Myocyte (in vitro differentiated cells): ENCODE data around the gene LBX1. TPM values are rescaled to one million over a fixed set of nuclear protein-coding genes. Genes with fewer than 3 reads are reported as not detected.

Experiments used
- DNase-seq: peaks from one replicate; pipeline ENCODE4 v3.0.0-alpha.2; 2012; ENCODE audit warnings: low read depth
- polyA plus RNA-seq: library from polyadenylated mRNA; unstranded; fragments of >200 nt; gene quantifications from one replicate; pipeline ENCODE4 v1.2.1, GENCODE V29; 2012; ENCODE audit warnings: missing spikeins
- total RNA-seq: library from RNA; depleted of rRNA; stranded (reverse); fragments of >200 nt; gene quantifications from 2 replicates; pipeline ENCODE4 v1.2.3, GENCODE V29; 2014

The LBX1 gene
- 11.7 and 14.1 TPM in 2 replicates for total RNA-seq
- polyA plus RNA-seq: 2.2 TPM

- DNase-seq: peak; percentile 63
These were observed at the start of gene LBX1 for GRCh38 chr10:101229266-101230182. TSS of gene LBX1 (minus strand) at chr10:101229463. CDS start at chr10:101228815, 648 bp downstream.

- DNase-seq: no peak
These were observed 44.5 kb upstream of the LBX1 start for GRCh38 chr10:101273741-101274140.

- DNase-seq: peak; percentile 53
These were observed 44.1 kb upstream of the LBX1 start for GRCh38 chr10:101273330-101273729.

GRCh38 chr10:101272229-101272868, 43.1 kb upstream of the LBX1 start:
- peak; percentile 84 for DNase-seq

- no peak for DNase-seq
These were observed 41.5 kb upstream of the LBX1 start for GRCh38 chr10:101270763-101271162.

- DNase-seq: no peak
These were observed 38.5 kb upstream of the LBX1 start for GRCh38 chr10:101267776-101268175.

GRCh38 chr10:101267290-101267680, 38.0 kb upstream of the LBX1 start:
- DNase-seq: no peak

- DNase-seq: no peak
These were observed 37.4 kb upstream of the LBX1 start for GRCh38 chr10:101266381-101267289.

- DNase-seq: no peak
These were observed 34.0 kb upstream of the LBX1 start for GRCh38 chr10:101263150-101263752.

GRCh38 chr10:101262147-101262546, 32.9 kb upstream of the LBX1 start:
- no peak for DNase-seq

GRCh38 chr10:101261702-101262101, 32.4 kb upstream of the LBX1 start:
- no peak for DNase-seq

GRCh38 chr10:101260764-101261481, 31.7 kb upstream of the LBX1 start:
- DNase-seq: no peak

GRCh38 chr10:101258179-101258885, 29.1 kb upstream of the LBX1 start:
- DNase-seq: no peak

GRCh38 chr10:101257491-101257890, 28.2 kb upstream of the LBX1 start:
- no peak for DNase-seq

GRCh38 chr10:101257084-101257483, 27.8 kb upstream of the LBX1 start:
- DNase-seq: no peak

GRCh38 chr10:101256387-101256786, 27.1 kb upstream of the LBX1 start:
- DNase-seq: no peak

GRCh38 chr10:101250136-101250535, 20.9 kb upstream of the LBX1 start:
- DNase-seq: no peak

- DNase-seq: no peak
These were observed 19.9 kb upstream of the LBX1 start for GRCh38 chr10:101249171-101249581.

GRCh38 chr10:101246639-101247038, 17.4 kb upstream of the LBX1 start:
- DNase-seq: no peak
